Lung microvascular endothelial cell (primary cell): ENCODE results near the gene GPR137C. TPM values are rescaled to one million over a fixed set of nuclear protein-coding genes. Genes with fewer than 3 reads are reported as not detected.
A peak's percentile ranks its signal among the peaks of the same experiment; 100 is the strongest.

Experiments
- DNase-seq, 2 donors: peaks; one replicate each; pipeline versions ENCODE4 v3.0.0 to v3.0.0-alpha.2; 2010; ENCODE audit warnings: low read depth in 2 of 2
- total RNA-seq: library from RNA; depleted of rRNA; stranded (reverse); fragments of >200 nt; gene quantifications from 2 replicates; pipeline ENCODE4 v1.2.1, GENCODE V29; 2014

Gene GPR137C
- total RNA-seq, 1 donor from 2014 or later, result 0.79 TPM

DNA sequence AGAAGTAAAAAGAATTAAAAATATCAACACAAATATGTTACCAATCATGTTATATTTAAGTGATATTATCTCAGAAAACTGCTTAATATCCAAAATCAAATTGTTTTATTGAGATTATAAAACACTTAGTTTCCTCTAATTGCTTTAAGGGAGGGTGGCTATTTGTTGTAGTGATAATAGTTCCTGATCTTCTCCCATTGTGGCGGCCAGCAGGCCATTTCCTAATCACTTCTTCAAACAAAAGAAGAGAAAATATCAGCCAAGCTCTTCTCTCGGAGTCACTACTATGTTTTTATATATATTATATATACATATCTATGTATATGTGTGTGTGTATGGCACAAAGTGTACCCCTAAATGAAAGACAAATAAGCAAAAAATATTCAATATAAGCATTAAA, 111.2 kb downstream of the GPR137C start:
- no peak for DNase-seq

DNA sequence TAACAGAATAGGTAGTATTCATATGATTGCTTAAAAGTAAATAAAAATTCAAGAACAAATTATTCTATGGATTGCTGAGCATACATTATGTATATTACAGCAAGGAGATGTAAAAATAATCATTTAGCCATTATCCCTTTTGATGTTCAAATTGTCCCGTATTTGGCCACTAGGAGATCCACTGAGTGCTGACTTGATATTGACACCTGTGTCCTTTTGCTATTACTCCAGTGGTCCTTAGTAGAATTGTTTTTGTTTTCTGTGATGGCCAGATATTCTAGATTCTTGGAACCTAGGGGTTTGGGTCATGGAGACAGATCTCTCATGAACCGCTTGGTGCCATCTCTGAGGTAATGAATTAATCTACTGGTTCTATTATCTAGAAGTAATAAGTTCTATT, 126.0 kb downstream of the GPR137C start:
- peak in 1 of 2 donors; percentile 9 for DNase-seq

DNA sequence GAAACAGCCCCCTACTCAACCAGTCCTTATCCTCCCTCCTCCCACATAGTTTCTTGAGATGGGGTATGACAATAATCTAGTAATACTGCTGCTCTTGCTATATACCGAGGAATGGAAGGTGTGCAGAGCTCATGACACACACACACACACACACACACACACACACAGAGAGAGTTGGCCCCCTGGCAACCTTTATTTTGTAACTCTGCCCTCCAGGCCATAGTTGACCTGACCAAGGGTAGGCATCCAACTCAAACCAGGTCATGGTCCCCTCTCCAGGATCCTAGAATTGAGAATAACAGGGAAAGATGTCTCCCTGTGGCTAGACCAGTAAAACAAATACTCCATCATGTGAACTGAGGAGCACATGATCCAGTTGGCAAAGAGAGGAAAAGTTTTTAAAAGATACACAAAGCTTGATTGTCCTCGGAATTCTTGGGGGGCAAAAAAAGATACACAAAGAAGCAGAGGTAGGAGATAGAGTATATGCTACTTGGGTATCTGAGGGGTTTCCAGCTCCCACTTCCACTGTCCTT, 131.4 kb downstream of the GPR137C start:
- DNase-seq, result peak in 1 of 2 donors; percentile 13

DNA sequence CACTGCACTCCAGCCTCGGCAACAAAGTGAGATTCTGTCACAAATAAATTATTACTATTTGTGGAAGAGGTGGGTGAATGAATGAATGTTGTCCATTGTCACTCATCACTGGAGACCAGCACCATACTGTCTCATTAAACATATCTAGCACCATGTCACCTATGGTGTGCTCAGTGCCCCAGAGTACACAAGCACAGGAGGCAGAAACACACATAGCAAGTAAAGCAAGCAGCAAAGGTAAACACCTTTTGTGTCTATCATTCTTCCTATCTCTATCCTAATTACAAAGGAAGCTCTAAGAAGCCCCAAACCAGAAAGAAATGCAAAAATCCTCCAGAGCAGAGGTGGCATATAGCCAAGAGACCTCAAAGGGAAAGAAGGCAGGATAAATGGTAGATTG, 133.5 kb downstream of the GPR137C start:
- no peak for DNase-seq

Other genes starting within 250 kb of the GPR137C start
- gene PTGER2, start 238.5 kb upstream of the GPR137C start, total RNA-seq, result under 0.01 TPM in 1 of 2 replicates, not detected in the other
- 2.2 and 2.6 TPM in 2 replicates for gene TXNDC16, start 331 bp upstream of the GPR137C start, total RNA-seq
- 30.7 and 48.4 TPM in 2 replicates for gene ERO1A, start 142.7 kb downstream of the GPR137C start, total RNA-seq
- gene PSMC6, start 154.4 kb downstream of the GPR137C start, total RNA-seq, result 53.4 and 53.8 TPM in 2 replicates
- 15.9 and 20.6 TPM in 2 replicates for gene STYX, start 177.3 kb downstream of the GPR137C start, total RNA-seq
- gene GNPNAT1, start 238.8 kb downstream of the GPR137C start, total RNA-seq, result 20.0 and 22.6 TPM in 2 replicates